SK-N-SH (cell line): Measurements from ENCODE around the gene WDFY2.

ENCODE experiments used
- CHD2 ChIP-seq: fragments of 150-350 bp; IDR thresholded peaks from 2 replicates; pipeline ENCODE4 v1.6.1; 2018; ENCODE audit warnings: low read length; ENCODE audit not compliant: partially characterized antibody
- ELF1 ChIP-seq: IDR thresholded peaks from 2 replicates; pipeline ENCODE4 v1.4.0; 2012
- EZH2phosphoT487 ChIP-seq: fragments of 200-600 bp; sonication (generic); IDR thresholded peaks from 2 replicates; pipeline ENCODE4 v1.6.1; 2017; ENCODE audit warnings: low read depth, mixed run types, mild to moderate bottlenecking, antibody characterized with exemption, moderate library complexity, borderline replicate concordance
- FOXM1 ChIP-seq: IDR thresholded peaks from 2 replicates; pipeline ENCODE4 v1.4.0; 2012; ENCODE audit warnings: low read depth, mild to moderate bottlenecking
- GATA2 ChIP-seq: sonication (generic); formaldehyde crosslinking; IDR thresholded peaks from 2 replicates; pipeline ENCODE4 v1.5.0; 2020; ENCODE audit warnings: mild to moderate bottlenecking, missing genetic modification reagents
- POLR2AphosphoS5 ChIP-seq: IDR thresholded peaks from 2 replicates; pipeline ENCODE4 v1.6.1; 2012; ENCODE audit warnings: low read depth, low read length
- RAD21 ChIP-seq: IDR thresholded peaks from 2 replicates; pipeline ENCODE4 v1.6.1; 2012; ENCODE audit warnings: mild to moderate bottlenecking, low read length
- TF ChIP-seq, protein P1 (sequence below): fragments of 200-600 bp; sonication (generic); IDR thresholded peaks from 2 replicates; pipeline ENCODE4 v1.6.1; 2017; ENCODE audit warnings: antibody characterized with exemption, mild to moderate bottlenecking, moderate library complexity
- TF ChIP-seq, protein P2 (sequence below): IDR thresholded peaks from 2 replicates; pipeline ENCODE4 v1.6.1; 2012; ENCODE audit warnings: mild to moderate bottlenecking, low read depth, low read length, moderate library complexity
- TF ChIP-seq, protein P3 (sequence below): IDR thresholded peaks from 2 replicates; pipeline ENCODE4; 2012
- TF ChIP-seq, protein P4 (sequence below): fragments of 150-350 bp; IDR thresholded peaks from 2 replicates; pipeline ENCODE4 v1.6.1; 2017; ENCODE audit warnings: antibody characterized with exemption, low read length, low read depth, borderline replicate concordance

DNA sequence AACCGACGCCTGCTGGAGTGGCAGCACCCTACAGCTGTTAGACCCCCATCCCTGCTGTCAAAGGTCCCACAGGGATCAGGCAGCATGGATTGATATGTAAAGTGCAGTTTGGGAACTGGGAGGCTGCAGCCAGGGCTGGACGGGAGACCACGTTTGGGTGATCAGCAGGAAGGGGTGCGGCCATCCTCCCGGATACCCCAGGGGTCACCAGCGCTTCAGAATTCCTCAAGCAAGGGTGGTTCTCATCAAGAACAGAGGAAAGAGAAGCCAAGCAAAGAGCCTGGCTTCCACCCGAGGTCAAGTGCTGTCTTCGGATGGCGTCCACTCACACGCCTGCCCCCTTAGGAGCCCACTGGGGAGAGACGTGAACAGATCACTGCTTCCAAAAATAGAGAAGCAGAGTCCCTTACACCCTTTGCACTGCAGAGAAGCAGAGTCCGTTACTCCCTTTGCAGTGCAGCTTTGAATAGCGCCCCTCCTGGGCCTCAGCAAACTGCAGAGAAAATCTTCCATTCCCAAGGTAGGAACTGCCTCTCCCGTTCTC is 184.2 kb downstream of the WDFY2 start:
- TF ChIP-seq, protein P1, sequence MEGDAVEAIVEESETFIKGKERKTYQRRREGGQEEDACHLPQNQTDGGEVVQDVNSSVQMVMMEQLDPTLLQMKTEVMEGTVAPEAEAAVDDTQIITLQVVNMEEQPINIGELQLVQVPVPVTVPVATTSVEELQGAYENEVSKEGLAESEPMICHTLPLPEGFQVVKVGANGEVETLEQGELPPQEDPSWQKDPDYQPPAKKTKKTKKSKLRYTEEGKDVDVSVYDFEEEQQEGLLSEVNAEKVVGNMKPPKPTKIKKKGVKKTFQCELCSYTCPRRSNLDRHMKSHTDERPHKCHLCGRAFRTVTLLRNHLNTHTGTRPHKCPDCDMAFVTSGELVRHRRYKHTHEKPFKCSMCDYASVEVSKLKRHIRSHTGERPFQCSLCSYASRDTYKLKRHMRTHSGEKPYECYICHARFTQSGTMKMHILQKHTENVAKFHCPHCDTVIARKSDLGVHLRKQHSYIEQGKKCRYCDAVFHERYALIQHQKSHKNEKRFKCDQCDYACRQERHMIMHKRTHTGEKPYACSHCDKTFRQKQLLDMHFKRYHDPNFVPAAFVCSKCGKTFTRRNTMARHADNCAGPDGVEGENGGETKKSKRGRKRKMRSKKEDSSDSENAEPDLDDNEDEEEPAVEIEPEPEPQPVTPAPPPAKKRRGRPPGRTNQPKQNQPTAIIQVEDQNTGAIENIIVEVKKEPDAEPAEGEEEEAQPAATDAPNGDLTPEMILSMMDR = no peak
- no peak for TF ChIP-seq EZH2phosphoT487
- TF ChIP-seq, protein P2, sequence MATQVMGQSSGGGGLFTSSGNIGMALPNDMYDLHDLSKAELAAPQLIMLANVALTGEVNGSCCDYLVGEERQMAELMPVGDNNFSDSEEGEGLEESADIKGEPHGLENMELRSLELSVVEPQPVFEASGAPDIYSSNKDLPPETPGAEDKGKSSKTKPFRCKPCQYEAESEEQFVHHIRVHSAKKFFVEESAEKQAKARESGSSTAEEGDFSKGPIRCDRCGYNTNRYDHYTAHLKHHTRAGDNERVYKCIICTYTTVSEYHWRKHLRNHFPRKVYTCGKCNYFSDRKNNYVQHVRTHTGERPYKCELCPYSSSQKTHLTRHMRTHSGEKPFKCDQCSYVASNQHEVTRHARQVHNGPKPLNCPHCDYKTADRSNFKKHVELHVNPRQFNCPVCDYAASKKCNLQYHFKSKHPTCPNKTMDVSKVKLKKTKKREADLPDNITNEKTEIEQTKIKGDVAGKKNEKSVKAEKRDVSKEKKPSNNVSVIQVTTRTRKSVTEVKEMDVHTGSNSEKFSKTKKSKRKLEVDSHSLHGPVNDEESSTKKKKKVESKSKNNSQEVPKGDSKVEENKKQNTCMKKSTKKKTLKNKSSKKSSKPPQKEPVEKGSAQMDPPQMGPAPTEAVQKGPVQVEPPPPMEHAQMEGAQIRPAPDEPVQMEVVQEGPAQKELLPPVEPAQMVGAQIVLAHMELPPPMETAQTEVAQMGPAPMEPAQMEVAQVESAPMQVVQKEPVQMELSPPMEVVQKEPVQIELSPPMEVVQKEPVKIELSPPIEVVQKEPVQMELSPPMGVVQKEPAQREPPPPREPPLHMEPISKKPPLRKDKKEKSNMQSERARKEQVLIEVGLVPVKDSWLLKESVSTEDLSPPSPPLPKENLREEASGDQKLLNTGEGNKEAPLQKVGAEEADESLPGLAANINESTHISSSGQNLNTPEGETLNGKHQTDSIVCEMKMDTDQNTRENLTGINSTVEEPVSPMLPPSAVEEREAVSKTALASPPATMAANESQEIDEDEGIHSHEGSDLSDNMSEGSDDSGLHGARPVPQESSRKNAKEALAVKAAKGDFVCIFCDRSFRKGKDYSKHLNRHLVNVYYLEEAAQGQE = no peak
- TF ChIP-seq, protein P3, sequence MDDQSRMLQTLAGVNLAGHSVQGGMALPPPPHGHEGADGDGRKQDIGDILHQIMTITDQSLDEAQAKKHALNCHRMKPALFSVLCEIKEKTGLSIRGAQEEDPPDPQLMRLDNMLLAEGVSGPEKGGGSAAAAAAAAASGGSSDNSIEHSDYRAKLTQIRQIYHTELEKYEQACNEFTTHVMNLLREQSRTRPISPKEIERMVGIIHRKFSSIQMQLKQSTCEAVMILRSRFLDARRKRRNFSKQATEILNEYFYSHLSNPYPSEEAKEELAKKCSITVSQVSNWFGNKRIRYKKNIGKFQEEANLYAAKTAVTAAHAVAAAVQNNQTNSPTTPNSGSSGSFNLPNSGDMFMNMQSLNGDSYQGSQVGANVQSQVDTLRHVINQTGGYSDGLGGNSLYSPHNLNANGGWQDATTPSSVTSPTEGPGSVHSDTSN = no peak
- no peak for TF ChIP-seq POLR2AphosphoS5
- TF ChIP-seq FOXM1 = no peak
- no peak for TF ChIP-seq CHD2
- no peak for TF ChIP-seq RAD21
- TF ChIP-seq GATA2 (CRISPR knock-in tag) = no peak
- TF ChIP-seq, protein P4, sequence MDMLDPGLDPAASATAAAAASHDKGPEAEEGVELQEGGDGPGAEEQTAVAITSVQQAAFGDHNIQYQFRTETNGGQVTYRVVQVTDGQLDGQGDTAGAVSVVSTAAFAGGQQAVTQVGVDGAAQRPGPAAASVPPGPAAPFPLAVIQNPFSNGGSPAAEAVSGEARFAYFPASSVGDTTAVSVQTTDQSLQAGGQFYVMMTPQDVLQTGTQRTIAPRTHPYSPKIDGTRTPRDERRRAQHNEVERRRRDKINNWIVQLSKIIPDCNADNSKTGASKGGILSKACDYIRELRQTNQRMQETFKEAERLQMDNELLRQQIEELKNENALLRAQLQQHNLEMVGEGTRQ = no peak
- no peak for TF ChIP-seq ELF1
